ENCODE results near the gene PALM3. TPM values are rescaled to one million over a fixed set of nuclear protein-coding genes. Genes with fewer than 3 reads are reported as not detected.

PALM3 gene, protein sequence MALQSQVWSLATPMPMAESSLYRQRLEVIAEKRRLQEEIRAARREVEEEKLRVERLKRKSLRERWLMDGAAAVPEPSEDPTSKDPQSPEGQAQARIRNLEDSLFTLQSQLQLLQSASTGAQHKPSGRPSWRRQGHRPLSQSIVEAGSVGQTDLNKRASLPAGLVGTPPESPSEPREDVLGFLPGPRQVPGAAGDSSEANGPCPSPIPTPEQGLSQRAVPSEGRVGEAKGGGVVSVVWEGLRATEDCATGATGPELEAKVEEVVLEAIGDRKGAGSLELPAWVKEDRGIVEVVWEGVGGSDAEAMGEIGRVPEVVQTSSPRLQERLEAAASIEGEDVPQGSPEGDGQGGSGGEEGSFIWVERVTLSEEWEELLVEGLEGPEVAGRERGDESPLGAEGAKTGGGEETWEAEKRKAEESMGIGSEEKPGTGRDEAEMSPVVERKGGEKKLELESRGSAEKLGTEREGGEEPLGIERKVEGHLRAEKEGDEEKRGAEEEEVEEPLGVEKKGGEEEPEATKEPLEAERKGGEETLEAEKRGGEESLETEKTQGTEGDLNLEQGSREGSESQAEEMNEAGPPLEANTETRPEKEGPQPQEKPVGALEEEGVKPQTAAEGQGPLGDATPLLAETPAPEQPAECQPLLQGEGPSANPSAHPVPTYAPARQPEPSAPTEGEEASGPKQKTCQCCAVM
- 0.28 TPM in 1 of 2 replicates, not detected in the other for total RNA-seq

DNA sequence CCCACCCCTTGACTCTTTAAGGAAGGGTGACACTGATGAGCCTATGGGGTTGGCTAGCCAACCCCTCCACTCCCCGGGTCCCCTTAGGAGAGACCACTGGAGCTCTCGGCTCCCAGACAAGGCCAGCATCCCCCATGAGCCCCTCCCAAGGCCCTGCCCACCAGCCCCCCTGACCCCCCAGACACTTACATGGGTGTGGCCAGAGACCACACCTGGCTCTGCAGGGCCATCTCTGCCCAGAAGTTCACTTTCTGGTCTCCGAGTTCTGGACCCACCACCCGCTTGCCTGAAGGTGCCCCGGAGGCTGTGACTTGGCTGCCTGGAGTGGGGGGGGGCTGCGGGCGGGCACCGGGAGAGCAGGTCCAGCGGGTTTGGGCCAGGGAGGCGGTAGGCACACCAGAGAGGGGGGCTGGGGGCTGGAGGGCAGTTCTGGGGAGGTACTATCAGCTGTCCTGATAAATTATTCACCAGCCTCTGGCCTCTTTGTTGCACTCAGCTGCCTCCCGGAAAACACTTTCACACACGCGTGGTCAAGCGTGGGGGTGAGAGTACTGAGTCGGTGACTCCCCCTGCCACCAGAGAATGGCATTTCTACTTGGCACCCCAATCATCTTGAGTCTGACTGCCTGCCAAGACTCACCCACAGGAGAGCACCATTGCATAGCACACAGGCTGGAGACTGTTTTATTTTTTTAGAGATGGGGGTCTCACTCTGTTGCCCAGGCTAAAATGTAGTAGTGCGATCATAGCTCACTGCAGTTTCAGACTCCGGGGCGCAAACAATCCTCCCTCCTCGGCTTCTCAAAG is at the start of gene PALM3:
TSS of gene PALM3 (minus strand) at position 326 of the 807 bp plus-strand sequence. CDS start at position 230, 96 bp downstream.
- Mint-ChIP-seq H3K27me3 (peaks cover 39% of the 10 kb centered on the region), H3K27ac (no peak within 1 kb of the TSS), H3K4me1 (peaks cover 22% of the 10 kb centered on the region), H3K36me3 (ENCODE audit: low read depth) (no peaks in the 10 kb centered on the region), H3K9me3 (no peaks in the 10 kb centered on the region), H3K4me3 (no peak within 1 kb of the TSS)
- intact Hi-C loops (cut with micrococcal nuclease) = no loop called here
- no peak for DNase-seq

DNA sequence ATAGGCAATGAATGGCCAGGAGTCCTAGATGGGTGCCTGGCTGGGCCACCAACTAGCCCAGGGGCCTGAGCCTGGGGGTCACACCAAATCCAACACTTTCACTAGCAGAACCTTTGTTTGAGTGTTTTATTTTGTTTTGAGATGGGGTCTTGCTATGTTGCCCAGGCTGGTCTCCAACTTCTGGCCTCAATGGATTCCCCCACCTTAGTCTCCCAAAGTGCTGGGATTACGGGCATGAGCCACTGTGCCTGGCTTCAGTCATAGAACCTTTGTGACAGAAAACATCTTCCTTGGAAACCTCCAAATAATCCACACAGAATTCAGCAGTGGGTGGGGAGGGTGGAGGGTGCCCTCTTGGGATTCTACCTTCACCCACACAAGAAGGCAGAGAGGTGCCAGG is 49.6 kb upstream of the PALM3 start:
- Mint-ChIP-seq H3K36me3 (ENCODE audit: low read depth) (peaks cover 3% of the 10 kb centered on the region), H3K4me1 (peaks cover 23% of the 10 kb centered on the region), H3K4me3 (no peak overlapping the region), H3K27ac (no peak overlapping the region), H3K9me3 (no peaks in the 10 kb centered on the region), H3K27me3 (no peaks in the 10 kb centered on the region)
- intact Hi-C loops (cut with micrococcal nuclease) = loop anchor here (10.0 kb wide), 1 partner anchor 837 kb away; no protein-coding TSS in a partner anchor
- no peak for DNase-seq

DNA sequence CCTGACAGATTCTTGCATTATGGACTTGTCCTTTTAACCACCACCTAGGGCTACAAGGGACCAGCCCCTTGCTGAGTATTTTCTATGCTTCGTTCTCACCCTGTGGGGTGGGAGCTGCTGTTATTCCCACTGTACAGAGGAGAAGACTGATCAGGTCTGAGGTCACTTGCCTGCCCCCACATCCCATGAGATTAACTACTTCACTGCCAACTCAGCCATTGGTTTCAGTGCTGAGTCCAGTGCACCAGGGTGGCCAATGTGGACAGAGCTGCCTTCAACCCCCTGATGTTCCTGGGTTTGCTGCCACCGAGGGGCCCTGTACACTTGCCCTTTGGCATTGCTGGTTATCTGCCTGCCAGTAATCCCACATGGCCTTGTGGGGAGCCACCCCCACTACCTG is 48.8 kb upstream of the PALM3 start:
- peaks cover 5% of the 10 kb centered on the region for H3K36me3 Mint-ChIP-seq (ENCODE audit: low read depth)
- no peak overlapping the region for H3K4me3 Mint-ChIP-seq
- no peaks in the 10 kb centered on the region for H3K9me3 Mint-ChIP-seq
- H3K4me1 Mint-ChIP-seq = peaks cover 17% of the 10 kb centered on the region
- H3K27me3 Mint-ChIP-seq = no peaks in the 10 kb centered on the region
- no peak overlapping the region for H3K27ac Mint-ChIP-seq
- intact Hi-C loops (cut with micrococcal nuclease) = loop anchor here (10.0 kb wide), 1 partner anchor 836 kb away; no protein-coding TSS in a partner anchor
- DNase-seq = no peak

DNA sequence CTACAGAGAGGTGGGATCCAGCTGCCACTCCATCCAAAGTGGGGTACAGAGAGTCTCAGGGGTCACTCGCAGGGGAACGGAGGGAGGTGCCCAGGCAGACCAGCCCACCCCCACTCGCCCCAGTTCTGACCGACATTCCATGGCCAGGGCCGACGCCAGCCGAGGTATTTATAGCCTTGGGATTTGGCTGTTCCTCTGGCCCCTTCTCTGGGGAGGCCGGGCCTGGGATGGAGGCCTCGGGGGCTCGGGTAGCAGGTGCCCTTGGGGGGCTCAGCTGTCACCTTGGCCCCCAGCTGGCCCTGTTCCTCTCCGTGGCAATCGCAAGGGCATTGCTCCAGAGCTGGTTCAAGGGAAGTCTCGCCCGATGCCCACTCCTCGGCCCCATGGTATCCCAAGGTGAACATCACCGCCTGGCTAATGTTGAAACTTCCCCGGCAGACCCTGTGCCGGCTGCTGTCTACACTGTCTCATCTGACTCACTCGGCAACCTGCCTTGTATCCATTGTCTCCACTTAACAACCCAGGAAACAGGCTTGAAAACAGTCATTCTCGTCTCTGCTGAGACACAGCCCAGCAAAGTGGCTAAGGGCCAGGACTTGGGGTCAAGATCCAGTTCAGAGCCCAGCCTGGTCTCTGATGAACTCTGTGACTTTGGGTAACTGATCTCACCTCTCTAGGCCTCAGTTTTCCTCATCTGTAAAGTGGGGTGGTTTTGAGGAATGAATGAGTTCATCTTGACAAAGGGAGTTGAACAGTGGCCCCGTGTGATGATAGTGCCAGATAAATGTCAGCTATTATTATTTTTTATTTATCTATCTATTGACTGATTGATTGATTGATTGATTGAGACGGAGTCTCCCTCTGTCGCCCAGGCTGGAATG is 45.9 kb upstream of the PALM3 start:
- intact Hi-C loops (cut with micrococcal nuclease) = no loop called here
- no peak for DNase-seq
- H3K4me1 Mint-ChIP-seq = peaks cover 6% of the 10 kb centered on the region
- H3K9me3 Mint-ChIP-seq = no peaks in the 10 kb centered on the region
- H3K27me3 Mint-ChIP-seq = no peaks in the 10 kb centered on the region
- H3K36me3 Mint-ChIP-seq (ENCODE audit: low read depth) = peaks cover 8% of the 10 kb centered on the region
- no peak overlapping the region for H3K27ac Mint-ChIP-seq
- H3K4me3 Mint-ChIP-seq = no peak overlapping the region

DNA sequence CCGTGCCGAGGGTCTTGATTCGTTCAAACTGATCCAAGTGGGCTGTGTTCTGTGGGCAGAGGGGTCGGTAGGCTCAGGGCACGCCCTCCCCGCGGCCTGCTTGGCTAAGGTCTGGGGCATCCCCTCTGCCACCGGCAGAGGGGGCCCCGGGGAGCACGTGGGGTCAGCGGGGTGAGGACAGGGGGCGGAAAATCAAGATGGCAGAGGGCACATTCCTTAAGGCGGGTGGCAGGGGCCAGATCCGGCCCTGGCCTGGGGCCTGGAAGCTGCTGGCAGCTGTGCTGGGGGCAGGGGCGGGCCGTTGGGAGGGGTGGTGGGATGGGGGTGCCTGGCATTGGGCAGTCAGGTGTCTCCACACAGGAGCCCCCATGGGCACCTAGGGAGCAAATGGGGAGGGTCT is 45.0 kb upstream of the PALM3 start:
- H3K4me3 Mint-ChIP-seq = no peak overlapping the region
- no peak overlapping the region for H3K27ac Mint-ChIP-seq
- intact Hi-C loops (cut with micrococcal nuclease) = no loop called here
- H3K4me1 Mint-ChIP-seq = peaks cover 3% of the 10 kb centered on the region
- H3K36me3 Mint-ChIP-seq (ENCODE audit: low read depth) = peaks cover 9% of the 10 kb centered on the region
- no peaks in the 10 kb centered on the region for H3K9me3 Mint-ChIP-seq
- no peaks in the 10 kb centered on the region for H3K27me3 Mint-ChIP-seq
- no peak for DNase-seq

DNA sequence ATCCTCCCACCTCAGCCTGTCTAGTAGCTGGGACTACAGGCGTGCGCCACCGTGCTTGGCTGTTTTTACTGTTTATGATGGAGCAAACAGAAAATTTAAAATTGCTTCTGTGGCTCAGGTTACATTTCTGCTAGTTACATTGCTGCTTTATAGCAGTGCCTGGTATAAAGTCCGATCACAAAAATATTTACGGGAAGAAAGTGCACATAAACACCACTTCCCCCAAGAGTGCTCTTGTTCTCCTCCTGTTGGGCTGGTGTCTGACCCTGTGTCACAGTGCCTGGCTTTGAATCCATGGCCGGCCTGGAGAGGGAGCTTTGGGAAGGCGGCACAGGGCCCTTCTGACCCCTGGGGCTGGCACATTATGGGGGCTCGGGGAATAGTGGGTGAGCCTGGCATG is 43.8 kb upstream of the PALM3 start:
- Mint-ChIP-seq H3K9me3 (no peaks in the 10 kb centered on the region), H3K4me3 (no peak overlapping the region), H3K36me3 (ENCODE audit: low read depth) (peaks cover 13% of the 10 kb centered on the region), H3K27ac (no peak overlapping the region), H3K4me1 (no peaks in the 10 kb centered on the region), H3K27me3 (no peaks in the 10 kb centered on the region)
- intact Hi-C loops (cut with micrococcal nuclease) = no loop called here
- DNase-seq = no peak

DNA sequence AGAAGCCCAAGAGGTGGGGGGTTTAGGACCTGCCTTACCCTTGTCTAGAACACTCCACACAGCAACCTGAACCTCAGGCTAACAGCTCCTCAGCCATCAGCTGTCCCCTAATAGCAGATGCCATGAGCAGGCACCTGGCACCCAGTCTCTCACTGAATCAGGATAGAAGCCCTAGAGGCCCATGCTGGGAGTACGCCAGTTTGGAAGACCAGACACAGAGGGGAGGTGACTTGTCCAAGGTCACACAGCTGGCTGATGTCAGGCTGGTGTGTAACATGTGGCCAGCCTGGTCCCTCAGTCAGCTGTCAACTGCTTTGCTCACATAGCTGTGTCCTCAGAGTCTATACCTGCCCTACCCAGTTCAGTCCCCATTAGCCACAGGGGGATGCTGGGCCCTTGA is 41.4 kb upstream of the PALM3 start:
- H3K27me3 Mint-ChIP-seq = no peaks in the 10 kb centered on the region
- no peaks in the 10 kb centered on the region for H3K4me1 Mint-ChIP-seq

DNA sequence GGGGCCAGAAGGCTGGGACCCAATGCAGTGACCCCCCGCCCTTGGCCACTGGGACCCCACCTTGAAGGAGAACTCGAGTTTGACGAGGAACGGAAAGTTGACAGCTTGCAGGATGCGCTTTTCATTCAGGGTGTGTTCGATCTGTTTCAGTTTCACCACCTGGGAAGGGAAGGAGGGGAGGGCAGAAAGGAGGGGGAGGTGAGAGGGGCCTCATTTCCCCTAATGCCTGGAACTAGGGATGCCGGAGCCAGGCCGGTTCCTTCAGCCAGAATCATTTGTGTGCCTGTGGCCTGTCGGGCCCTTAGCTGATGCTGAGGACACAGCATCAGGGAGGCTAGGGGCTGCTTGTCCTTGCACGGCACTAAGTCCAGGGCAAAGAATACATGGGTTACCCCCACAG is 40.9 kb upstream of the PALM3 start:
- Mint-ChIP-seq H3K27ac (no peak overlapping the region), H3K9me3 (no peaks in the 10 kb centered on the region), H3K4me1 (no peaks in the 10 kb centered on the region), H3K27me3 (no peaks in the 10 kb centered on the region), H3K36me3 (ENCODE audit: low read depth) (peaks cover 16% of the 10 kb centered on the region), H3K4me3 (no peak overlapping the region)
- intact Hi-C loops (cut with micrococcal nuclease) = no loop called here
- DNase-seq = no peak

More for the DNA sequence above, 41.4 kb upstream of the PALM3 start:
- Mint-ChIP-seq H3K9me3 (no peaks in the 10 kb centered on the region), H3K4me3 (no peak overlapping the region), H3K27ac (no peak overlapping the region), H3K36me3 (ENCODE audit: low read depth) (peaks cover 13% of the 10 kb centered on the region)
- intact Hi-C loops (cut with micrococcal nuclease) = no loop called here
- DNase-seq = no peak

DNA sequence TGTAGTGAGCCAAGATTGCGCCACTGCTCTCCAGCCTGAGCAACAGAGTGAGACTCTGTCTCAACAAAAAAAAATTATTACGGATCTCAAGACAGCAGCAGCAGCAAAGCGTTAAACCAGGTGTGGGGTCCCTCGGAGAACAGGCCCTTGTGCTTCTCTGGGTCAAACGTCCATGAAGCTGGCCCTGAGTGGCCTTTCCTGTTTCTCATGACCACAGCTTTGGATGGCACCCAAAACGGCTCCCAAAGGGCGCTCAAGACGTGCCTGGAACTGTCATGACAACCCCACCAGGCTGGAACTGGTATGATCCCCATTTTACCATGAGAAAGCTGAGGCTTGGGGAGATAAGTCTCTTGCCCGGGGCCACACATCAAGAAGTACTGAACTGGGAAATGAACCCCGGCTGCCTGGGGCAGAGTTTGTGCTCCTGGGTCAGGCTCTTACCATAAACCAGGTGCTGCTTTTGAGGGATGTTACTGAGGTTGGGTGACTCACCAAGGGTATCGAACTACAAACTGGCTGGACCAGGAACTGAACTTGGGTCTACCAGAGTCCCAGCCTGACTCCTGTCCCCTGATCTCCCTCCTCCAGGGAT is 40.3 kb upstream of the PALM3 start:
- Mint-ChIP-seq H3K4me3 (no peak overlapping the region), H3K9me3 (no peaks in the 10 kb centered on the region), H3K4me1 (no peaks in the 10 kb centered on the region), H3K27me3 (no peaks in the 10 kb centered on the region), H3K27ac (no peak overlapping the region), H3K36me3 (ENCODE audit: low read depth) (peaks cover 15% of the 10 kb centered on the region)
- no peak for DNase-seq
- intact Hi-C loops (cut with micrococcal nuclease) = no loop called here

DNA sequence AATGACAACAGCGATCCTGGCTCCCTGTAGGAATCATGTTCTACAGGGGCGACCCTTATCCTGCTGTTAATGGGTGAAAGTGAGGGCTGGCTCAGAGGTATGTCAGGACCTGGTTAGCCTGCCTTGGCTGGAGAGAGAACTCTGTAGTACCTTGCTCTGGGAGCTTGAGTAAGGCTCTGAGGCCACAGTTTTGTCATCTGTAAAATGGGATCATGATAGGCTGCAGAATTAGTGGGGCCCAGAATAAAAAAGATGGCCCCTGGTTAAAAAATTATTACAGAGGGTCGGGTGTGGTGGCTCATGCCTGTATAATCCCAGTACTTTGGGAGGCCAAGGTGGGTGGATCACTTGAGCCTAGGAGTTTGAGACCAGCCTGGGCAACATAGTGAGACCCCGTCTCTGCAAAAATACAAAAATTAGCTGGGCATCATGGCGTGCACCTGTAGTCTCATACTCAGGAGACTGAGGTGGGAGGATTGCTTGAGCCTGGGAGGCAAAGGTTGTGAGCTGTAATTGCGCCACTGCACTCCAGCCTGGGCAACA is 39.2 kb upstream of the PALM3 start:
- intact Hi-C loops (cut with micrococcal nuclease) = no loop called here
- H3K4me3 Mint-ChIP-seq = no peak overlapping the region
- H3K9me3 Mint-ChIP-seq = no peaks in the 10 kb centered on the region
- peaks cover 20% of the 10 kb centered on the region for H3K36me3 Mint-ChIP-seq (ENCODE audit: low read depth)
- no peak for DNase-seq
- no peaks in the 10 kb centered on the region for H3K27me3 Mint-ChIP-seq
- H3K4me1 Mint-ChIP-seq = no peaks in the 10 kb centered on the region
- H3K27ac Mint-ChIP-seq = no peak overlapping the region

DNA sequence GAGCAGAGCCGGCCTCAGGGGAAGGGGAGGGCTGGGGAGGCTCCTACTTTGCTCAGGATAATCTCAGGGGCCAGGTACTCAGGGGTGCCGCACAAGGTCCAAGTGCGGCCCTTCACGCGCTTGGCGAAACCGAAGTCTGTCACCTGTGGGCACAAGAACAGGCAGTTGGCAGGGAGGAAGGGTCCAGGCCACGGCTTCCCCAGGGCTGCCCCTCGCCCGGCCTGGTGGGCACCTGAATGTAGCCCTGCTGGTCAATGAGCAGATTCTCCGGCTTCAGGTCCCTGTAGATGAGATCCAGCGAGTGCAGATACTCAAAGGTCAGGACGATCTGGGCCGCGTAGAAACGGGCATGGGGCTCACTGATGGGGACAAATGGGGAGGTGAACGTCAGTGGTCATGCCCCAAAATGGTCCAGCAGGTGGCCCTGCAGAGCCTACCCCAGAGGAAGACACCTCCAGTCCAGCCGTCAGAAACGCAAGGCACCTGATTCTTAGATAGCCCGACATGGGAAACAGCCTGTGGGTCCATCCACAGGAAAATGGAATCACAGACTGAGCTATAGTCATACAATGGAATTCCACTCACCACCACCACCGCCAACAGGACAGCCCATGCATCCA is 35.8 kb upstream of the PALM3 start:
- DNase-seq = no peak
- no peak overlapping the region for H3K27ac Mint-ChIP-seq
- H3K4me3 Mint-ChIP-seq = no peak overlapping the region
- intact Hi-C loops (cut with micrococcal nuclease) = no loop called here
- H3K36me3 Mint-ChIP-seq (ENCODE audit: low read depth) = peaks cover 28% of the 10 kb centered on the region
- H3K4me1 Mint-ChIP-seq = peaks cover 2% of the 10 kb centered on the region
- H3K27me3 Mint-ChIP-seq = no peaks in the 10 kb centered on the region
- H3K9me3 Mint-ChIP-seq = peaks cover 5% of the 10 kb centered on the region

DNA sequence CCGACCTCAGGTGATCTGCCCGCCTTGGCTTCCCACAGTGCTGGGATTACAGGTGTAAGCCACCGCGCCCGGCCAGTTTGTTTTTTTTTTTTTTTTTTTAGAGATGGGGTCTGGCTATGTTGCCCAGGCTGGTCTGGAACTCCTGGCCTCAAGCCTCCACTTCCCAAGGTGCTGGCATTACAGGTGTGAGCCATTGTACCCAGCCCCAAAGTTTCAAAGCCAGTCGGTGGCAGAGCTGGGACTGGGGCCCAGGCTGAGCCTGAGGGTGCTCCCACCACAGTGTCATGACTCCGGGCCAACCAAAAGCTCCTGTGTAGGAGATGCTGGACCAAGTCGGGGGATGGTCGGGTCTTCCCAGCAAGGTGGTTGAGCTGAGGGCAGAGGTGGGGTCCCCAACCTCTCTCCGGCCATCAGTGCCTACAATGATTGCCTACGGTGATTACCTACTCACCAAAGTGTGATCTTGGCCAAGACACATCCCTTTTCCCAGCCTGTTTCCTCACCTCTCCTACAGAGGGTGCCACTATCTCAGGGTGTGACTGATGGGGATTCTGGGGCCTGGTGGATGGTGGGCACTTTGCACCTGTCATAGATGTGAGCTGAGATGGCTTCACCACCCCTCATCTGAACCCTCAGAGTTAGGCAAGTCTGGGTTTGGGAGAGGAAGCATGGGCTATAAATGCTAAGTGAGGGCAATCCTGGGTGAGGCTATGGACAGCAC is 34.6 kb upstream of the PALM3 start:
- no peak overlapping the region for H3K4me3 Mint-ChIP-seq
- H3K9me3 Mint-ChIP-seq = peaks cover 5% of the 10 kb centered on the region
- peaks cover 9% of the 10 kb centered on the region for H3K4me1 Mint-ChIP-seq
- no peak overlapping the region for H3K27ac Mint-ChIP-seq
- no peaks in the 10 kb centered on the region for H3K27me3 Mint-ChIP-seq
- intact Hi-C loops (cut with micrococcal nuclease) = no loop called here
- H3K36me3 Mint-ChIP-seq (ENCODE audit: low read depth) = peaks cover 32% of the 10 kb centered on the region
- no peak for DNase-seq

Data from activated CD4-positive, alpha-beta T cell treated with anti-CD3 and anti-CD28 coated beads, Interleukin-2, amount 10 ng/mL, durations not matched to agents 24 days and 14 days (primary cell).